ENCODE measurements around the gene NPVF. TPM values are rescaled to one million over a fixed set of nuclear protein-coding genes. Genes with fewer than 3 reads are reported as not detected.

The NPVF gene
- total RNA-seq, 1 experiment from 2014 or later = not detected

Other genes with a start within 250 kb of the NPVF start
- gene OSBPL3, start 248.3 kb downstream of the NPVF start, total RNA-seq (2014; rRNA removed; shearing (Covaris generic)) = 7.7 and 15.4 TPM in 2 replicates
- 111 and 215 TPM in 2 replicates for gene CYCS, start 103.2 kb downstream of the NPVF start, total RNA-seq (2014; rRNA removed; shearing (Covaris generic))